Measurements from ENCODE around the gene FASLG. TPM values are rescaled to one million over a fixed set of nuclear protein-coding genes. Genes with fewer than 3 reads are reported as not detected.

The FASLG gene
- total and polyA plus RNA-seq, 4 donors: 0.14 to 0.61 (median 0.30) TPM

DNA sequence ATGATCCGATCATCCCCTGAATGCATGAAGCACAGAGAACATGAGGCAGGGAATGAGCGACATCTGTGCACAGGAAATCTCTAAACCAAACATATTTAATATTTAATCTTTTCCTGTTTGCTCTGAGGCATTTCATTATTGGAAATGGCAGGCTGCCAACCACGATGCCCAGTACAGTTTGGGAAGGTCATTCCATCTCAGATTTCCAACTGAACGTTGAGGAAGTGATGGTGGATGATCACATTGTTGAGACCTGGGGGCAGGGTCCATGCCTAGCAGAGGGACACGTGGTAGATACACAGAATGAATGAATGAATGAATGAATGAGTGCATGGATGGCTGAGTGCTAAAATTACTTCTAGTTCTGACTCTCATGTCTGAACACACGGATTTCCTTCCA is 15.9 kb upstream of the FASLG start (continued):
- TF ChIP-seq, protein P1, sequence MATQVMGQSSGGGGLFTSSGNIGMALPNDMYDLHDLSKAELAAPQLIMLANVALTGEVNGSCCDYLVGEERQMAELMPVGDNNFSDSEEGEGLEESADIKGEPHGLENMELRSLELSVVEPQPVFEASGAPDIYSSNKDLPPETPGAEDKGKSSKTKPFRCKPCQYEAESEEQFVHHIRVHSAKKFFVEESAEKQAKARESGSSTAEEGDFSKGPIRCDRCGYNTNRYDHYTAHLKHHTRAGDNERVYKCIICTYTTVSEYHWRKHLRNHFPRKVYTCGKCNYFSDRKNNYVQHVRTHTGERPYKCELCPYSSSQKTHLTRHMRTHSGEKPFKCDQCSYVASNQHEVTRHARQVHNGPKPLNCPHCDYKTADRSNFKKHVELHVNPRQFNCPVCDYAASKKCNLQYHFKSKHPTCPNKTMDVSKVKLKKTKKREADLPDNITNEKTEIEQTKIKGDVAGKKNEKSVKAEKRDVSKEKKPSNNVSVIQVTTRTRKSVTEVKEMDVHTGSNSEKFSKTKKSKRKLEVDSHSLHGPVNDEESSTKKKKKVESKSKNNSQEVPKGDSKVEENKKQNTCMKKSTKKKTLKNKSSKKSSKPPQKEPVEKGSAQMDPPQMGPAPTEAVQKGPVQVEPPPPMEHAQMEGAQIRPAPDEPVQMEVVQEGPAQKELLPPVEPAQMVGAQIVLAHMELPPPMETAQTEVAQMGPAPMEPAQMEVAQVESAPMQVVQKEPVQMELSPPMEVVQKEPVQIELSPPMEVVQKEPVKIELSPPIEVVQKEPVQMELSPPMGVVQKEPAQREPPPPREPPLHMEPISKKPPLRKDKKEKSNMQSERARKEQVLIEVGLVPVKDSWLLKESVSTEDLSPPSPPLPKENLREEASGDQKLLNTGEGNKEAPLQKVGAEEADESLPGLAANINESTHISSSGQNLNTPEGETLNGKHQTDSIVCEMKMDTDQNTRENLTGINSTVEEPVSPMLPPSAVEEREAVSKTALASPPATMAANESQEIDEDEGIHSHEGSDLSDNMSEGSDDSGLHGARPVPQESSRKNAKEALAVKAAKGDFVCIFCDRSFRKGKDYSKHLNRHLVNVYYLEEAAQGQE (IDR thresholded peaks at IDR 0.05): no peak
- no peak for TF ChIP-seq JUND (IDR thresholded peaks at IDR 0.05)
- TF ChIP-seq HNF4G (IDR thresholded peaks at IDR 0.05): no peak

DNA sequence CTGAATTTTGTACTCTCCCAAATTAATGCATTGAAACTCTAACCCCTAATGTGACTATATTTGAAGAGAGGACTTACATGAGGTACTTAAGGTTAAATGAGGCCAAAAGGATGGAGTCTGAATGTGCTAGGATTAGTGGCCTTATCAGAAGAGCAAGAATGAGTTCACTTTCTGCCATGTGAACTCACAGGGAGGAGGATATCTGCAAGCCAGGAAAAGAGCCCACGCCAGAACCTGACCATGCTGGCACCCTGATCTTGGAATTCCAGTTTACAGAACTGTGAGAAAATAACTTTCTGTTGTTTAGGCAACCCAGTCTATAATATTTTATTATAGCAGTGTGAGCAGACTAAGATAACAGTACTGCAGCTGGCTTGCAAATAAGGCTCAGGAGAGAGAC is 12.2 kb upstream of the FASLG start:
- WGBS: 82% methylated on average over 1 of the region's 1 CpG
- H3K9me3 ChIP-seq (ENCODE audit: control insufficient read depth in 4 of 4, low read length in 3 of 4): no peaks in the 10 kb centered on the region

DNA sequence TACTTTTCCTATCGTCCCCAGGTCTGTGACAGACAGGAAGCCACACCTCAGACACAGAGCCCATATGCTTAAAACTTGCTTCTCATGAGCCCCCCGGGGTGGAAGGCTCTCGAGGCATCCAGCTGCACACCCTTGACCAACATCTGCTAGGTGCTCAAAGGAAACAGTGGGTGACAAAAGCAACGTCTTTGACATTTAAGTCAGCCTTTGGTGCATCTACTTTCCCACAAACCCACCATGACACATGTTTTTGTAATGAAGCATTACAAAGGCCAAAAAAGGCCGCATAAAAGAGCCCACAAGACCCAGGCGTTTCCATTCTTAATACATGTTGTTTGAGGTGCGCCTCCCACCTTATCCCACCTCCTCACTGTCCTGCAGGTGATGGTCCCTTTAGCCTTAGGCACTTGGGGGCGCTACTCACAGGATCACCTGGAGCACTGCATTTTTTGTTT is 11.8 kb upstream of the FASLG start:
- TF ChIP-seq FOXA1 (IDR thresholded peaks at IDR 0.05): no peak
- TF ChIP-seq SP1 (IDR thresholded peaks at IDR 0.05): no peak
- TF ChIP-seq YY1 (IDR thresholded peaks at IDR 0.05): no peak
- no peak for TF ChIP-seq HNF4G (IDR thresholded peaks at IDR 0.05)
- Histone ChIP-seq H3K4me1 (ENCODE audit: control insufficient read depth in 4 of 4, insufficient read depth in 4 of 4, low read length in 3 of 4) (no peaks in the 10 kb centered on the region), H3K9me3 (ENCODE audit: control insufficient read depth in 4 of 4, low read length in 3 of 4) (no peaks in the 10 kb centered on the region), H3K9ac (ENCODE audit: low read depth in 1 of 2, low read length in 2 of 2) (no peak overlapping the region), H3K36me3 (ENCODE audit: control insufficient read depth in 4 of 4, insufficient read depth in 3 of 4, low read depth in 1 of 4, low read length in 3 of 4) (no peaks in the 10 kb centered on the region), H3K27me3 (ENCODE audit: control insufficient read depth in 4 of 4, insufficient read depth in 4 of 4, low read length in 3 of 4) (no peaks in the 10 kb centered on the region), H3K27ac (ENCODE audit: low read depth in 1 of 2, low read length in 2 of 2) (no peak overlapping the region), H3K4me3 (ENCODE audit: low read depth in 1 of 3, low read length in 3 of 3) (no peak overlapping the region)
- WGBS: 76% methylated on average over 8 of the region's 8 CpGs
- DNase-seq (ENCODE audit: low spot score): no peak

More for the DNA sequence above, 12.2 kb upstream of the FASLG start:
- Histone ChIP-seq H3K27ac (ENCODE audit: low read depth in 1 of 2, low read length in 2 of 2) (no peak overlapping the region), H3K9ac (ENCODE audit: low read depth in 1 of 2, low read length in 2 of 2) (no peak overlapping the region), H3K27me3 (ENCODE audit: control insufficient read depth in 4 of 4, insufficient read depth in 4 of 4, low read length in 3 of 4) (no peaks in the 10 kb centered on the region), H3K36me3 (ENCODE audit: control insufficient read depth in 4 of 4, insufficient read depth in 3 of 4, low read depth in 1 of 4, low read length in 3 of 4) (no peaks in the 10 kb centered on the region), H3K4me3 (ENCODE audit: low read depth in 1 of 3, low read length in 3 of 3) (no peak overlapping the region), H3K4me1 (ENCODE audit: control insufficient read depth in 4 of 4, insufficient read depth in 4 of 4, low read length in 3 of 4) (no peaks in the 10 kb centered on the region)
- DNase-seq (ENCODE audit: low spot score): no peak
- TF ChIP-seq GABPA (IDR thresholded peaks at IDR 0.05 in 1 of 2, conservative IDR thresholded peaks at IDR 0.05 in 1 of 2): no peak

DNA sequence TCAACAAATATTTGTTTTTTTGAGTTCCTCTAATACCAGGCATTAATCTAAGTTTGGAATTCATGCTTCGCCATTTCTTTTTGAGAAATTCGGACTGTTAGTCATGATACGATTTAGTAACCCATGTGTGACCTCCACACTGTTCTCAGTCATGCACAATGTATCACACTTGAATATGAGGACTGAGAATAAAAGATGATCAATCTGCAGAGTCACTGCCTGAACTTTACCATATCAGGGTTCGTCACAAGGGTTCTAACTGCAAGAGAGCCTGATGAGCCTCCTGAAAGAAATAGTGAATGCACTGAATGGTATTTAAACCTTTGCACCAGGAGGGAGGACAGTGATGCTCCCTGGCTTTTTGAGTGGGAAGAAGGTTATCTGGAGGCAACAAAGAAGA is 10.9 kb upstream of the FASLG start:
- H3K27me3 ChIP-seq (ENCODE audit: control insufficient read depth in 4 of 4, insufficient read depth in 4 of 4, low read length in 3 of 4): no peaks in the 10 kb centered on the region
- H3K9me3 ChIP-seq (ENCODE audit: control insufficient read depth in 4 of 4, low read length in 3 of 4): no peaks in the 10 kb centered on the region
- no peaks in the 10 kb centered on the region for H3K4me1 ChIP-seq (ENCODE audit: control insufficient read depth in 4 of 4, insufficient read depth in 4 of 4, low read length in 3 of 4)
- WGBS: 93% methylated on average over 4 of the region's 4 CpGs
- no peak overlapping the region for H3K4me3 ChIP-seq (ENCODE audit: low read depth in 1 of 3, low read length in 3 of 3)
- TF ChIP-seq SP1 (IDR thresholded peaks at IDR 0.05): no peak
- H3K36me3 ChIP-seq (ENCODE audit: control insufficient read depth in 4 of 4, insufficient read depth in 3 of 4, low read depth in 1 of 4, low read length in 3 of 4): no peaks in the 10 kb centered on the region
- no peak overlapping the region for H3K27ac ChIP-seq (ENCODE audit: low read depth in 1 of 2, low read length in 2 of 2)
- DNase-seq (ENCODE audit: low spot score): no peak
- no peak overlapping the region for H3K9ac ChIP-seq (ENCODE audit: low read depth in 1 of 2, low read length in 2 of 2)

DNA sequence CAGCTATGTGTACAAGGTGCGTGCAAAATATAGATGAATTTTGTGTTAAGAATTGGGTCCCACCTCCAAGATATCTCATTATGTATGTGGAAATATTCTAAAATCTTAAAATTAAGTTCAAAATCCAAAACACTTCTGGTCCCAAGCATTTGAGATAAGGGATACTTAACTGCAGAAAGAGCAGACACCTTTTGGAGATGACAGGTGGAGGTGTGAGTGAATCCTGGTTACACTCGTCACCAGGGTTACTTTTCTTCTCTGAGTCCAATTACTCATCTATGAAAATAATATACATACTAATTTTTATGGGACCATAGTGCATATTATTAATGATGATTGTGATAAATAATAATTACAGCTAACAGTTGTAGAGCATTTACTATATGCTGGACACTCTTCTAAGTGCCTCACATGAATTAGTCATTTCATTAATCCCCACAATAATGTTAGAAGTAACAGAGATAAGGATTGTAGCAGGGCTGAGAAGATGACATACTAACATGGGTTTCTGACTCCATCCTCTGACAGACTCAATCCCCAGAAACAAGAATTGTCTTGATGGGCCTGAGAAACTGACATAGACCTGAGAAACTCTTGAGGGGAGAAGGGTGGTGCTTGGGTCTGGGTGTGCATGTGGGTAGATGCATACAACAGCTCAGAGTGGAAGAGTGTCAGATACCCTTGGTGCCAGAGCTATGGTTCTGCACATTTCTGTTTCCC is 8.3 kb upstream of the FASLG start:
- no peak overlapping the region for H3K4me3 ChIP-seq (ENCODE audit: low read depth in 1 of 3, low read length in 3 of 3)
- H3K9me3 ChIP-seq (ENCODE audit: control insufficient read depth in 4 of 4, low read length in 3 of 4): no peaks in the 10 kb centered on the region
- no peak for DNase-seq (ENCODE audit: low spot score)
- H3K4me1 ChIP-seq (ENCODE audit: control insufficient read depth in 4 of 4, insufficient read depth in 4 of 4, low read length in 3 of 4): no peaks in the 10 kb centered on the region
- no peaks in the 10 kb centered on the region for H3K27me3 ChIP-seq (ENCODE audit: control insufficient read depth in 4 of 4, insufficient read depth in 4 of 4, low read length in 3 of 4)
- no peaks in the 10 kb centered on the region for H3K36me3 ChIP-seq (ENCODE audit: control insufficient read depth in 4 of 4, insufficient read depth in 3 of 4, low read depth in 1 of 4, low read length in 3 of 4)
- H3K27ac ChIP-seq (ENCODE audit: low read depth in 1 of 2, low read length in 2 of 2): no peak overlapping the region
- no peak overlapping the region for H3K9ac ChIP-seq (ENCODE audit: low read depth in 1 of 2, low read length in 2 of 2)
- 84% methylated on average over 2 of the region's 2 CpGs for WGBS
- TF ChIP-seq GABPA (IDR thresholded peaks at IDR 0.05 in 1 of 2, conservative IDR thresholded peaks at IDR 0.05 in 1 of 2): no peak
- TF ChIP-seq RAD21 (IDR thresholded peaks at IDR 0.05): no peak
- TF ChIP-seq, protein P2, sequence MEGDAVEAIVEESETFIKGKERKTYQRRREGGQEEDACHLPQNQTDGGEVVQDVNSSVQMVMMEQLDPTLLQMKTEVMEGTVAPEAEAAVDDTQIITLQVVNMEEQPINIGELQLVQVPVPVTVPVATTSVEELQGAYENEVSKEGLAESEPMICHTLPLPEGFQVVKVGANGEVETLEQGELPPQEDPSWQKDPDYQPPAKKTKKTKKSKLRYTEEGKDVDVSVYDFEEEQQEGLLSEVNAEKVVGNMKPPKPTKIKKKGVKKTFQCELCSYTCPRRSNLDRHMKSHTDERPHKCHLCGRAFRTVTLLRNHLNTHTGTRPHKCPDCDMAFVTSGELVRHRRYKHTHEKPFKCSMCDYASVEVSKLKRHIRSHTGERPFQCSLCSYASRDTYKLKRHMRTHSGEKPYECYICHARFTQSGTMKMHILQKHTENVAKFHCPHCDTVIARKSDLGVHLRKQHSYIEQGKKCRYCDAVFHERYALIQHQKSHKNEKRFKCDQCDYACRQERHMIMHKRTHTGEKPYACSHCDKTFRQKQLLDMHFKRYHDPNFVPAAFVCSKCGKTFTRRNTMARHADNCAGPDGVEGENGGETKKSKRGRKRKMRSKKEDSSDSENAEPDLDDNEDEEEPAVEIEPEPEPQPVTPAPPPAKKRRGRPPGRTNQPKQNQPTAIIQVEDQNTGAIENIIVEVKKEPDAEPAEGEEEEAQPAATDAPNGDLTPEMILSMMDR (IDR thresholded peaks at IDR 0.05; ENCODE audit: low read depth, low read length, missing input control): no peak
- TF ChIP-seq JUND (IDR thresholded peaks at IDR 0.05): no peak
- TF ChIP-seq, protein P3, sequence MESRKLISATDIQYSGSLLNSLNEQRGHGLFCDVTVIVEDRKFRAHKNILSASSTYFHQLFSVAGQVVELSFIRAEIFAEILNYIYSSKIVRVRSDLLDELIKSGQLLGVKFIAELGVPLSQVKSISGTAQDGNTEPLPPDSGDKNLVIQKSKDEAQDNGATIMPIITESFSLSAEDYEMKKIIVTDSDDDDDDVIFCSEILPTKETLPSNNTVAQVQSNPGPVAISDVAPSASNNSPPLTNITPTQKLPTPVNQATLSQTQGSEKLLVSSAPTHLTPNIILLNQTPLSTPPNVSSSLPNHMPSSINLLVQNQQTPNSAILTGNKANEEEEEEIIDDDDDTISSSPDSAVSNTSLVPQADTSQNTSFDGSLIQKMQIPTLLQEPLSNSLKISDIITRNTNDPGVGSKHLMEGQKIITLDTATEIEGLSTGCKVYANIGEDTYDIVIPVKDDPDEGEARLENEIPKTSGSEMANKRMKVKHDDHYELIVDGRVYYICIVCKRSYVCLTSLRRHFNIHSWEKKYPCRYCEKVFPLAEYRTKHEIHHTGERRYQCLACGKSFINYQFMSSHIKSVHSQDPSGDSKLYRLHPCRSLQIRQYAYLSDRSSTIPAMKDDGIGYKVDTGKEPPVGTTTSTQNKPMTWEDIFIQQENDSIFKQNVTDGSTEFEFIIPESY (IDR thresholded peaks at IDR 0.05): no peak
- TF ChIP-seq EGR1 (IDR thresholded peaks at IDR 0.05; ENCODE audit: low read depth in 2 of 2): no peak
- no peak for TF ChIP-seq HNF4G (IDR thresholded peaks at IDR 0.05)
- no peak for TF ChIP-seq SP1 (IDR thresholded peaks at IDR 0.05)
- no peak for TF ChIP-seq FOXA1 (IDR thresholded peaks at IDR 0.05)
